ENCODE measurements around the gene TM9SF3.

TM9SF3 gene

GRCh38 chr10:96502561-96503282 is 84.1 kb downstream of the TM9SF3 start:
- Histone ChIP-seq H3K4me2 (ENCODE audit: low read length) (no peak overlapping the region), H3K4me1 (ENCODE audit: control insufficient read depth, insufficient read depth, low read length) (no peaks in the 10 kb centered on the region), H3K36me3 (ENCODE audit: insufficient read depth, low read length) (no peaks in the 10 kb centered on the region), H3K9me3 (replicated peaks; ENCODE audit: low read length) (no peaks in the 10 kb centered on the region), H3K9ac (ENCODE audit: low read depth, low read length) (no peak overlapping the region), H3K4me3 (ENCODE audit: low read length) (no peak overlapping the region), H3K27me3 (ENCODE audit: control insufficient read depth, insufficient read depth, low read length) (peaks cover 4% of the 10 kb centered on the region)

- no peak overlapping the region for H3K9ac ChIP-seq (ENCODE audit: low read depth, low read length)
Measured at GRCh38 chr10:96501985-96502384, 84.8 kb downstream of the TM9SF3 start.

DNA sequence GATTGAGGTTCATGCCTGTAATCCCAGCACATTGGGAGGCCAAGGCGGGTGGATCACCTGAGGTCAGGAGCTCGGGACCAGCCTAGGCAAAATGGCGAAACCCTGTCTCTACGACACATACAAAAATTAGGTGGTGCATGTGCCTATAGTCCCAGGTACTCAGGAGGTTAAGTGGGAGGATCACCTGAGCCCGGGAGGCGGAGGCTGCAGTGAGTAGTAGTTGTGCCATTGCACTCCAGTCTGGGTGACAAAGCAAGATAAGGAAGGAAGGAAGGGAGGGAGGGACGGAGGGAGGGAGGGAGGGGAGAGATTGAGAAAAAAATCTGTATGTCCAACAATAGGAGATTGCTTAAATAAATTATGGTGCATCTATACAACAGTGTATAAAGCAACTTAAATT is 86.3 kb downstream of the TM9SF3 start:
- H3K36me3 ChIP-seq (ENCODE audit: insufficient read depth, low read length), result no peaks in the 10 kb centered on the region
- H3K27me3 ChIP-seq (ENCODE audit: control insufficient read depth, insufficient read depth, low read length), result peaks cover 4% of the 10 kb centered on the region
- no peak overlapping the region for H3K4me2 ChIP-seq (ENCODE audit: low read length)
- H3K4me3 ChIP-seq (ENCODE audit: low read length), result no peak overlapping the region
- no peaks in the 10 kb centered on the region for H3K9me3 ChIP-seq (replicated peaks; ENCODE audit: low read length)
- H3K9ac ChIP-seq (ENCODE audit: low read depth, low read length), result no peak overlapping the region
- no peaks in the 10 kb centered on the region for H3K4me1 ChIP-seq (ENCODE audit: control insufficient read depth, insufficient read depth, low read length)

More at GRCh38 chr10:96501985-96502384, 84.8 kb downstream of the TM9SF3 start:
- no peak overlapping the region for H3K4me2 ChIP-seq (ENCODE audit: low read length)
- no peaks in the 10 kb centered on the region for H3K9me3 ChIP-seq (replicated peaks; ENCODE audit: low read length)
- no peaks in the 10 kb centered on the region for H3K4me1 ChIP-seq (ENCODE audit: control insufficient read depth, insufficient read depth, low read length)
- H3K4me3 ChIP-seq (ENCODE audit: low read length), result no peak overlapping the region
- H3K27me3 ChIP-seq (ENCODE audit: control insufficient read depth, insufficient read depth, low read length), result peaks cover 4% of the 10 kb centered on the region
- no peaks in the 10 kb centered on the region for H3K36me3 ChIP-seq (ENCODE audit: insufficient read depth, low read length)

- no peak overlapping the region for H3K4me3 ChIP-seq (ENCODE audit: low read length)
- H3K36me3 ChIP-seq (ENCODE audit: insufficient read depth, low read length), result no peaks in the 10 kb centered on the region
- H3K27me3 ChIP-seq (ENCODE audit: control insufficient read depth, insufficient read depth, low read length), result peaks cover 4% of the 10 kb centered on the region
- H3K9ac ChIP-seq (ENCODE audit: low read depth, low read length), result no peak overlapping the region
- no peaks in the 10 kb centered on the region for H3K4me1 ChIP-seq (ENCODE audit: control insufficient read depth, insufficient read depth, low read length)
- H3K9me3 ChIP-seq (replicated peaks; ENCODE audit: low read length), result no peaks in the 10 kb centered on the region
- no peak overlapping the region for H3K4me2 ChIP-seq (ENCODE audit: low read length)
Measured at GRCh38 chr10:96500050-96500449, 86.8 kb downstream of the TM9SF3 start.

DNA sequence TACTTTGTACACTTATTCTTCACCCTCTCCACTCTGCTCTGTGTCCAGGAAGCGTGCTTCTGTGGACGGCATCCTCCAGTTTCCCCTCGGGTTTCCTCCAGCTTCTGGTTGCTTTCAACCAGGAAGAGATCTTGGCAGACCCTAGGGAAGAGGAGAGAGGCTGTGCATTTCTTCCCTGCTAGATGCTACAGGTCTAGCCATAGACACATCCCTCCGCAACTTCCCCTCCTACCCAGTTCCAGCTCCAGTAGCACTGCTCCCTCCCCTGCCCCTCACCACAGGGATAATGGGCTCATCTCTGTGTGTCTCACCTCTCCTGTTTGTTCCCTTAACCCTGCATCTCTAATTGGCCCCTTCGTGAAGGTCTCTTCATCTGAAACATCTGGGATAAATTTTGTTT is 89.4 kb downstream of the TM9SF3 start:
- Histone ChIP-seq H3K9ac (ENCODE audit: low read depth, low read length) (no peak overlapping the region), H3K4me1 (ENCODE audit: control insufficient read depth, insufficient read depth, low read length) (no peaks in the 10 kb centered on the region), H3K4me3 (ENCODE audit: low read length) (no peak overlapping the region), H3K36me3 (ENCODE audit: insufficient read depth, low read length) (no peaks in the 10 kb centered on the region), H3K4me2 (ENCODE audit: low read length) (no peak overlapping the region), H3K27me3 (ENCODE audit: control insufficient read depth, insufficient read depth, low read length) (peaks cover 4% of the 10 kb centered on the region), H3K9me3 (replicated peaks; ENCODE audit: low read length) (no peaks in the 10 kb centered on the region)

GRCh38 chr10:96496281-96496925 is 90.4 kb downstream of the TM9SF3 start:
- Histone ChIP-seq H3K9me3 (replicated peaks; ENCODE audit: low read length) (no peaks in the 10 kb centered on the region), H3K4me1 (ENCODE audit: control insufficient read depth, insufficient read depth, low read length) (no peaks in the 10 kb centered on the region), H3K27me3 (ENCODE audit: control insufficient read depth, insufficient read depth, low read length) (peaks cover 4% of the 10 kb centered on the region)

GRCh38 chr10:96495544-96495943 is 91.3 kb downstream of the TM9SF3 start:
- H3K4me3 ChIP-seq (ENCODE audit: low read length), result no peak overlapping the region
- H3K4me1 ChIP-seq (ENCODE audit: control insufficient read depth, insufficient read depth, low read length), result no peaks in the 10 kb centered on the region
- H3K27me3 ChIP-seq (ENCODE audit: control insufficient read depth, insufficient read depth, low read length), result no peaks in the 10 kb centered on the region
- no peaks in the 10 kb centered on the region for H3K36me3 ChIP-seq (ENCODE audit: insufficient read depth, low read length)
- H3K4me2 ChIP-seq (ENCODE audit: low read length), result no peak overlapping the region
- H3K9me3 ChIP-seq (replicated peaks; ENCODE audit: low read length), result no peaks in the 10 kb centered on the region
- H3K9ac ChIP-seq (ENCODE audit: low read depth, low read length), result no peak overlapping the region

More at GRCh38 chr10:96496281-96496925, 90.4 kb downstream of the TM9SF3 start:
- H3K4me3 ChIP-seq (ENCODE audit: low read length), result no peak overlapping the region
- H3K9ac ChIP-seq (ENCODE audit: low read depth, low read length), result no peak overlapping the region
- H3K4me2 ChIP-seq (ENCODE audit: low read length), result no peak overlapping the region
- H3K36me3 ChIP-seq (ENCODE audit: insufficient read depth, low read length), result no peaks in the 10 kb centered on the region

GRCh38 chr10:96494694-96495093 is 92.1 kb downstream of the TM9SF3 start:
- Histone ChIP-seq H3K27me3 (ENCODE audit: control insufficient read depth, insufficient read depth, low read length) (no peaks in the 10 kb centered on the region), H3K36me3 (ENCODE audit: insufficient read depth, low read length) (no peaks in the 10 kb centered on the region), H3K4me2 (ENCODE audit: low read length) (no peak overlapping the region), H3K9ac (ENCODE audit: low read depth, low read length) (no peak overlapping the region), H3K9me3 (replicated peaks; ENCODE audit: low read length) (no peaks in the 10 kb centered on the region), H3K4me1 (ENCODE audit: control insufficient read depth, insufficient read depth, low read length) (no peaks in the 10 kb centered on the region), H3K4me3 (ENCODE audit: low read length) (no peak overlapping the region)

DNA sequence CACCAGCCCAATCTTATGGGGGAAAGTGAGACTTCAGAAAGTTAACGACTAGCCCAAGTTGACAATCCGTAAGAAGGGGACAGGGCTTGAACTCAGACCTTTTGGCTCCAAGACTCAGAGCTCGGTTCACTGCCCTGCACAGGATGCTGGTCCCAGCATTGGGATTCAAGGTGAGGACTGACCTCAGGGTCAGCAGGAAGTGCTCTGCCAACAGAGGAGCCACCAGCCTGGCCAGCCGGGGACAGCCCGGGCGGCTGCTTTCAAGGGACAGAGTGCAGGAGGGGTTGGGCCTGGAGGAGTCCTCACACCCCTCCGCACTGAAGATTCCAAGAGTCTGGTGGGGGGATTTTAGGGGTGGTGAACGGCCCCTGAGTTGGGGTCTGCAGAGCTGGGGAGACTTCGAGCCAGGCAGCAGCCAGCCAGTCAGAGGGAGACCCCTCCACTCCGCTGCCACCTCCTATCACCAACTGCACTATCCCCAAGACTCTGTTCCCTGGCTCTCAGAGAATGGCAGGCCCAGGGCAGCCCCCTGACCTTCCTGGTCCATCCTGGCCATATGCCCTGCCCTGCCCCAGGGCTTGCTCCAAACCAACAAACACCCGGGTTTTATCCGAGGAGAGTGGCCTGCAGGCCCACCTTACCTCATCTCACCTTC is 92.8 kb downstream of the TM9SF3 start:
- Histone ChIP-seq H3K4me2 (ENCODE audit: low read length) (no peak overlapping the region), H3K36me3 (ENCODE audit: insufficient read depth, low read length) (no peaks in the 10 kb centered on the region), H3K27me3 (ENCODE audit: control insufficient read depth, insufficient read depth, low read length) (no peaks in the 10 kb centered on the region), H3K4me3 (ENCODE audit: low read length) (no peak overlapping the region), H3K4me1 (ENCODE audit: control insufficient read depth, insufficient read depth, low read length) (no peaks in the 10 kb centered on the region), H3K9ac (ENCODE audit: low read depth, low read length) (no peak overlapping the region), H3K9me3 (replicated peaks; ENCODE audit: low read length) (no peaks in the 10 kb centered on the region)

GRCh38 chr10:96493254-96493653 is 93.6 kb downstream of the TM9SF3 start:
- H3K9me3 ChIP-seq (replicated peaks; ENCODE audit: low read length), result no peaks in the 10 kb centered on the region
- no peaks in the 10 kb centered on the region for H3K36me3 ChIP-seq (ENCODE audit: insufficient read depth, low read length)
- no peak overlapping the region for H3K4me3 ChIP-seq (ENCODE audit: low read length)
- H3K27me3 ChIP-seq (ENCODE audit: control insufficient read depth, insufficient read depth, low read length), result no peaks in the 10 kb centered on the region
- no peaks in the 10 kb centered on the region for H3K4me1 ChIP-seq (ENCODE audit: control insufficient read depth, insufficient read depth, low read length)
- H3K9ac ChIP-seq (ENCODE audit: low read depth, low read length), result no peak overlapping the region
- no peak overlapping the region for H3K4me2 ChIP-seq (ENCODE audit: low read length)

DNA sequence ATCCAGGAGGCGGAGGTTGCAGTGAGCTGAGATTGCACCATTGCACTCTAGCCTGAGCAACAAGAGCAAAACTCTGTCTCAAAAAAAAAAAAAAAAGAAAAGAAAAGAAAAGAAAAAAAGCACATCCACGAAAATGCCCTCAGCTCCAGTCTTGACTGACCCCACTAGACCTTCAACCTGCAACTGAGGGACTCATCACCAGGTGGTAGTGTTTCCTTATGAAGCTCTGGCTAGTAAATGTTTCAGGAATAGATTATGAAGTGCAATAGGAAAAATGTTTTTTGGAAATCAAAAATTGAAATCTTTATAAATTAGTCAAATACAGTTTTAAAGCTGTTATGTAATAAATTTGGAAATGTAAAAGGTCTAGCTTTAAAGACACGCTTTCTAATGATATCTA is 95.5 kb downstream of the TM9SF3 start:
- no peak overlapping the region for H3K4me3 ChIP-seq (ENCODE audit: low read length)
- no peaks in the 10 kb centered on the region for H3K9me3 ChIP-seq (replicated peaks; ENCODE audit: low read length)
- H3K4me1 ChIP-seq (ENCODE audit: control insufficient read depth, insufficient read depth, low read length), result no peaks in the 10 kb centered on the region
- no peaks in the 10 kb centered on the region for H3K36me3 ChIP-seq (ENCODE audit: insufficient read depth, low read length)
- no peak overlapping the region for H3K4me2 ChIP-seq (ENCODE audit: low read length)
- H3K9ac ChIP-seq (ENCODE audit: low read depth, low read length), result no peak overlapping the region
- H3K27me3 ChIP-seq (ENCODE audit: control insufficient read depth, insufficient read depth, low read length), result no peaks in the 10 kb centered on the region
